SJCRH30 (cell line): ENCODE results near the gene C2orf15. TPM values are rescaled to one million over a fixed set of nuclear protein-coding genes. Genes with fewer than 3 reads are reported as not detected.
"Not testable (repeated sequence)": the region's sequence is repeated elsewhere in the genome, so short reads cannot be mapped to it uniquely, and the experiment has no call there.

ENCODE experiments used
- DNase-seq, 2 experiments: peaks; one replicate each; pipeline ENCODE4 v3.0.0-alpha.2; 2015 to 2020
- H3K27ac ChIP-seq: fragments of 250-450 bp; sonication (Bioruptor Pico); 2 replicates; pipeline ENCODE4 v1.5.1; 2020; ENCODE audit warnings: mild to moderate bottlenecking, moderate library complexity
- H3K27me3 ChIP-seq: fragments of 250-450 bp; sonication (Bioruptor Pico); 2 replicates; pipeline ENCODE4 v1.5.1; 2020; ENCODE audit warnings: mild to moderate bottlenecking, moderate library complexity
- H3K36me3 ChIP-seq: fragments of 250-450 bp; sonication (Bioruptor Pico); 2 replicates; pipeline ENCODE4 v1.5.1; 2020; ENCODE audit warnings: mild to moderate bottlenecking, moderate library complexity
- H3K4me1 ChIP-seq: fragments of 250-450 bp; sonication (Bioruptor Pico); 2 replicates; pipeline ENCODE4 v1.5.1; 2020; ENCODE audit warnings: mild to moderate bottlenecking, moderate library complexity
- H3K4me3 ChIP-seq: fragments of 250-450 bp; sonication (Bioruptor Pico); 2 replicates; pipeline ENCODE4 v1.5.1; 2020; ENCODE audit warnings: mild to moderate bottlenecking, moderate library complexity
- H3K9me3 ChIP-seq: fragments of 250-450 bp; sonication (Bioruptor Pico); replicated peaks from 2 replicates; pipeline ENCODE4 v1.5.1; 2020; ENCODE audit warnings: mild to moderate bottlenecking, moderate library complexity
- total RNA-seq: library from RNA; depleted of rRNA; stranded (reverse); fragments of >200 nt; shearing (Covaris generic); gene quantifications from 2 replicates; pipeline ENCODE4 v1.2.3, GENCODE V29; 2014; rRNA removed

Gene C2orf15, protein sequence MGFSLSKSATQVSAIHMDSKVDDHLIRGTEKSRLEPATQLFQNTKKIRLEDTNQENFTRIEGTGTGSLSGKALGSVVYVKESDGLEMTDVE
- total RNA-seq = 0.24 and 0.25 TPM in 2 replicates

DNA sequence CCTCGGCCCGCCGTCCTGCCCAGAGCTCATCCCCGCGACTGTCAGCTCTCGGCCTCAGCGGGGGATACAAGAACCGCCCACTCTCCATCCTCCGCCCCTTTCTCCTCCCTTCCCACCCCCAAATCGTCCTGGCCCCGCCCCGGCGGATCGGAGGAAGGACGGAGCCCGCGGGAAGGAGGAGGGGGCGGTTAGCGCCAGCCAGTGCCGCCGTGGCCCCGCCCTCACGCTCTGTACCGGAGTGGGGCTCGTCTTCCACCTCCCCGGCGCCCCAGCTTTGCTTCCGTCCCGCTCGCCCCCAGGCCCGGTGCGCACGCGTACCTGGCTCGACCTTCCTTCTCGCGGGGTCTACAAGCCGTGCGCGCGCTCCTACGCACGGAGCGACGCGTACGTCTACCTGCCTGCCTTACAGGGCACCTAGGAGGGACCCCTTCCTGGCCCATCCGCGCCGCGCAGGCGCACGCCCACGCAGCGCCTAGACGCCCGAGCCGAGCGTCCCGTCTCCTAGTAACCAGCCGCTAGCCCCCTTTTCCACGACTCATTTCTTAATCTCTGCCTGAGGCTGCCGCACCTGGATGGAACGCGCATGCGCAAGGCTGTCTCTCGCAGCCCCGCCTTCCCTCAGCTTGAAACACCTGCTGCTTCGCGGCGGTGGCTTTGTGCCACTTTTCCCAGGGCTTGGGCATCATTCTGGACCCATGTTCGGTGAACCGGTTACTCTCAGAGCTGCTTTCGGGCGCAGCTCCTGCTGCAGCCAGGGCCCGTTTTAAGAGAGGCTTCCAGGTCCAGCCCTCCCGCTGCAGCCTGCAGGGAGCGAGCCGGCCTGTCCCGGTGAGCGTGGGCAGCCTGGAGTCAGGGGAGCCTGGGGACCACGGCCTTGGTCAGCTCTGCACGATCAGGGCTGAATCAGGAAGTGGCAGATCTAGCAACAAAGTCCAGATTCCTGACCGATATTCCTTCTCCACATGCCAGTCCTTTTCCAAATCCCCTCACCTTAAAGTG is at the start of gene C2orf15:
Gene C2orf15 (plus strand): TSS at position 598 of the 999 bp plus-strand sequence. CDS start 8,852 bp downstream, outside the sequence.
- Histone ChIP-seq H3K27ac (peak within 1 kb of the TSS; percentile 32), H3K4me3 (peak within 1 kb of the TSS; percentile 78), H3K4me1 (peaks cover 3% of the 10 kb centered on the region), H3K27me3 (no peaks in the 10 kb centered on the region), H3K9me3 (no peaks in the 10 kb centered on the region), H3K36me3 (no peaks in the 10 kb centered on the region)
- DNase-seq = peak; percentile 94 to 95

DNA sequence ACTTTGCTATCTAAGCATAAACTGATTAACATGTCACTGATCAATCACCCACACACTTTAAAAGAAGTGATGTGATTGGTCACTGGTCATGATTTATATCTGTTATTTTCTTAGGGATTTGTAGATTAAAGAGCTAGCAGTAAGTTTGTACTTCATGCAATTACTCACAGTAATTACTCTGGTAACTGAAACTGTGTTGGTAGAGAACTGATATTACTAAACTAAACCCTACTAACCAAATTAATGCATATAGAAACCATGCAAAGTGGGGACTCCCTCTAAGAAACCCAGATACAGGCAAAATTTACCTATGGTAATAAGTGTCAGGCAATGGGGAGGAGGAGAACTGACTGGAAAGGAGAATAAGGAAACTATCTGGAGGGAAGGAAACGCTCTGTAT is 44.8 kb upstream of the C2orf15 start:
- Histone ChIP-seq H3K4me1 (no peaks in the 10 kb centered on the region), H3K27ac (no peak overlapping the region), H3K27me3 (no peaks in the 10 kb centered on the region), H3K4me3 (no peak overlapping the region), H3K9me3 (no peaks in the 10 kb centered on the region; the same call in 1 of the 2 replicates), H3K36me3 (no peaks in the 10 kb centered on the region)
- no peak for DNase-seq

- Histone ChIP-seq H3K27me3 (no peaks in the 10 kb centered on the region), H3K27ac (no peak overlapping the region), H3K36me3 (no peaks in the 10 kb centered on the region), H3K9me3 (no peaks in the 10 kb centered on the region), H3K4me1 (no peaks in the 10 kb centered on the region), H3K4me3 (no peak overlapping the region)
- no peak for DNase-seq
These were observed 39.8 kb upstream of the C2orf15 start for GRCh38 chr2:99101697-99102096.

GRCh38 chr2:99104006-99104405 is 37.5 kb upstream of the C2orf15 start:
- H3K4me3 ChIP-seq = no peak overlapping the region
- H3K27ac ChIP-seq = no peak overlapping the region
- H3K36me3 ChIP-seq = no peaks in the 10 kb centered on the region
- DNase-seq = no peak
- no peaks in the 10 kb centered on the region for H3K4me1 ChIP-seq
- no peaks in the 10 kb centered on the region for H3K27me3 ChIP-seq
- H3K9me3 ChIP-seq = no peaks in the 10 kb centered on the region

DNA sequence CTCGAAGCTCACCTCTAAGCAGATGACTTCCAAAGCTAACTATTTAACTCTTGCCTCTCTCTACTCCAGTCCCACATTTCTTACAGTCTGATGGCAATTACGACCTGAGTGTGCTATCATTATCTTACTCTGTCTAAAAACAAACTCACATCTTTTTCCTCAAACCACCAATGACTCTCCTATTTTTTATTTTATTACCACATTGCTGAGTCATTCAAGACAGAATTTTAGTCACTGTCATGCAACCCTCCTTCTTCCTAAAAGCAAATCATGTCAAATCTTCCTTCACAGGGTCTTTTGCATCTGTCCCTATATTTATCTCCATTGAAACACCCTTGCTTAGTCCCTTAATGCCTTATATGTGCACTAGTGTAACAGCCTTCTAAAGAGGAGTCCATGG is 34.6 kb upstream of the C2orf15 start:
- Histone ChIP-seq H3K4me3 (no peak overlapping the region), H3K27ac (no peak overlapping the region), H3K36me3 (no peaks in the 10 kb centered on the region), H3K4me1 (no peaks in the 10 kb centered on the region), H3K9me3 (no peaks in the 10 kb centered on the region), H3K27me3 (no peaks in the 10 kb centered on the region)
- DNase-seq = no peak

GRCh38 chr2:99111236-99111635 is 30.3 kb upstream of the C2orf15 start:
- no peak overlapping the region for H3K27ac ChIP-seq
- no peak for DNase-seq
- H3K27me3 ChIP-seq = no peaks in the 10 kb centered on the region
- no peaks in the 10 kb centered on the region for H3K36me3 ChIP-seq
- H3K4me1 ChIP-seq = no peaks in the 10 kb centered on the region
- H3K4me3 ChIP-seq = no peak overlapping the region
- no peaks in the 10 kb centered on the region for H3K9me3 ChIP-seq

- Histone ChIP-seq H3K4me3 (no peak overlapping the region), H3K9me3 (no peaks in the 10 kb centered on the region), H3K27me3 (no peaks in the 10 kb centered on the region), H3K36me3 (no peaks in the 10 kb centered on the region), H3K27ac (no peak overlapping the region), H3K4me1 (no peaks in the 10 kb centered on the region)
- no peak for DNase-seq
These were observed 29.6 kb upstream of the C2orf15 start for GRCh38 chr2:99111945-99112344.

DNA sequence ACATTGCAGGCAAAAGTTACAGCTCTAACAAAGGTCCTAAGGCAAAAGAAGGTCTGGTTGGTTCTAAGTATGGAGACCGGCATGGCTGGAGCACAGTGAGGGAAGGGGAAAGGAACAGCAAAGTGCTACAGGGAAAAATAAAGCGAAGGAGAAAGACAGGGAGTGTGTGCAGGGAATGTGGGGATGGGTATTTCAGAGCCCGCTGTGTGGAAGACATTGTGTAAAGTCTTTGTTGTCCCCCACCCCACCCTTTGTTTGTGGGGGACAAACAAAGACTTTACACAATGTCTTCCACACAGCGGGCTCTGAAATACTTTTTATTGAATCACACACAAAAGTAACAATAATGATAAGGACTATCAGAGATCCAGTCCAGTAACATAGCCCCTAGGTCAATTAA is 28.9 kb upstream of the C2orf15 start:
- Histone ChIP-seq H3K27ac (no peak overlapping the region), H3K9me3 (no peaks in the 10 kb centered on the region), H3K36me3 (no peaks in the 10 kb centered on the region), H3K4me3 (no peak overlapping the region), H3K4me1 (no peaks in the 10 kb centered on the region), H3K27me3 (no peaks in the 10 kb centered on the region)
- DNase-seq = no peak

DNA sequence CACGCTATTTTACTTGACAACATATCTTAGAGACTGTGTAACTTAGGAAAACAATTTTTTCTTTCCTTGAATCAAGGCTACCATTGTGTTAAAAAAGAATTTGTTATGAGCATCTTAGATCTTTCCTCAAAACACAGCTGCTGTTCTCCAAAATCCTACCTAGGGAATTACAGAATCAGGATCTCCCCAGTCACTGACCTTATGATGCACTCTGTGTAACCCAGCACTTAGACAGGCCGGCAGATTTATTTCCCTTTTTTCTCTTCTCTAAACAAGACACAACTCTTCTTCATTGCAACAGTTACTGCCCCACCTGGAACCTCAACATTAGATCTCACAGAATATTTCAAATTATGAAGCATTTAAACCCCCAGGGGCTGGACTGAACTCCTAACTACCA is 13.5 kb upstream of the C2orf15 start:
- no peaks in the 10 kb centered on the region for H3K4me1 ChIP-seq
- H3K27ac ChIP-seq = no peak overlapping the region
- no peak for DNase-seq
- no peaks in the 10 kb centered on the region for H3K27me3 ChIP-seq
- H3K4me3 ChIP-seq = no peak overlapping the region
- H3K9me3 ChIP-seq = peaks cover 5% of the 10 kb centered on the region; the same call in 1 of the 2 replicates
- peaks cover 5% of the 10 kb centered on the region; the same call in 1 of the 2 replicates for H3K36me3 ChIP-seq

DNA sequence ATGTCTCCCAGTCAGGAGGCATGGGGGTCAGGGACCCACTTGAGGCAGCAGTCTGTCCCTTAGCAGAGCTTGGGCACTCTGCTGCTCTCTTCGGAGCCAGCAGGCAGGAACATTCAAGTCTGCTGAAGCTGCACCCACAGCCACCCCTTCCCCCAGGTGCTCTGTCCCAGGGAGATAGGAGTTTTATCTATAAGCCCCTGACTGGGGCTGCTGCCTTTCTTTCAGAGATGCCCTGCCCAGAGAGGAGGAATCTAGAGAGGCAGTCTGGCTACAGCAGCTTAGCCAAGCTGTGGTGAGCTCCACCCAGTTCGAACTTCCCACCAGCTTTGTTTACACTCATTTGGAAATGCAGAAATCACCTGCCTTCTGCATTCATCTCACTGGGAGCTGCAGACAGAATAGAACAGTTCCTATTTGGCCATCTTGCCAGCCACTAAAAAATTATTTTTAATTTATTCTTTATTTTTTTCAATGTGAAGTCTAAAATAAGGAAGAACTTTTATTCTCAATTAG is 6.4 kb upstream of the C2orf15 start:
- H3K4me1 ChIP-seq = not testable (repeated sequence)

GRCh38 chr2:99139003-99139402 is 2.5 kb upstream of the C2orf15 start:
- H3K27ac ChIP-seq = no peak overlapping the region
- DNase-seq = no peak
- no peaks in the 10 kb centered on the region for H3K36me3 ChIP-seq

More for the DNA sequence above, 6.4 kb upstream of the C2orf15 start:
- not testable (repeated sequence) for H3K9me3 ChIP-seq, H3K27ac ChIP-seq, H3K36me3 ChIP-seq, DNase-seq, H3K27me3 ChIP-seq, H3K4me3 ChIP-seq

DNA sequence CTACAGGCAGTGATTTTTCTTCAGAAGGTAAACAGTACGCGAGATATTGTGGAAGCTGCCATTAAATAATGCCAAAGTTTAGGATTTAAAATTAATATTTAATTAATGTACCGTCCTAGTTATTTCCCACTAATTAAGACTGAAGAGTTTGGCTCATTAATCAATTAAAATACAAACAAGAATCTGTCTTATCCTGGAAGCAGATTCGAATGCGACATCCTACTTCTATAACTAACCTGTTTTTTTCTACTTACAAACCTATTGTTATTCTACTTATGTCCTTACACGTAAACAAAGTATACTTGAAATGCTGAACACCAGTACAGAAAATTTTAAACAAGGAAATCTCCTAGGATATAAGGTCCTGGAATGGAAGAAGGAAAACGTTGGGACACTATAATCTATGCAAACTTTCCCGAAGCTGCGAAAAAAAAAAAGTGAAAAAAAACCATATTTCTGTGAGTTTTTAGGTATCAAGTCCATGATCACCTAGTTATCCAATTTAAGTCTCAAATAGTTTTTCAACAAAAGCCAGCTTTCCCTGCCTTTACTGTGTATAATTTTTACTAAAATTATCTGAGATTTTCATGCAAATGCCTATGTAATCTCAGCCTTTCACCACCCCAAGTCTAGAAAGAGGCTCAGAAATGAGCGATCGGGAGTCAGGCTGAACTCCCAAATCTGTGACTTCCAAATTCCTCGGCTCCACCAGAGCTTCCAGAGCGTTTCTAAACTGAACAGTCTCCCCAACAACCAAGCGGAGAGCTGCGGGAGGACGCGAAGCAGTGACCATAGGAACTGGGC is 1.2 kb upstream of the C2orf15 start:
- H3K27ac ChIP-seq = peak overlapping the region; percentile 32
- peak overlapping the region; percentile 78 for H3K4me3 ChIP-seq
- no peaks in the 10 kb centered on the region for H3K27me3 ChIP-seq
- H3K4me1 ChIP-seq = peaks cover 3% of the 10 kb centered on the region
- no peaks in the 10 kb centered on the region for H3K9me3 ChIP-seq
- no peaks in the 10 kb centered on the region for H3K36me3 ChIP-seq
- no peak for DNase-seq

More at GRCh38 chr2:99139003-99139402, 2.5 kb upstream of the C2orf15 start:
- peaks cover 3% of the 10 kb centered on the region for H3K4me1 ChIP-seq
- H3K4me3 ChIP-seq = no peak overlapping the region
- no peaks in the 10 kb centered on the region for H3K27me3 ChIP-seq
- H3K9me3 ChIP-seq = no peaks in the 10 kb centered on the region

- DNase-seq = peak; percentile 64 to 78
These were observed 722 bp upstream of the C2orf15 start for GRCh38 chr2:99140860-99141109.

GRCh38 chr2:99150706-99151105 is 9.2 kb downstream of the C2orf15 start:
- Histone ChIP-seq H3K4me3 (no peak overlapping the region), H3K36me3 (no peaks in the 10 kb centered on the region), H3K27me3 (no peaks in the 10 kb centered on the region), H3K27ac (no peak overlapping the region), H3K4me1 (no peaks in the 10 kb centered on the region), H3K9me3 (no peaks in the 10 kb centered on the region)
- no peak for DNase-seq

More at GRCh38 chr2:99140860-99141109, 722 bp upstream of the C2orf15 start:
- Histone ChIP-seq H3K27ac (peak overlapping the region; percentile 32), H3K36me3 (no peaks in the 10 kb centered on the region), H3K4me3 (peak overlapping the region; percentile 78), H3K27me3 (no peaks in the 10 kb centered on the region), H3K9me3 (no peaks in the 10 kb centered on the region), H3K4me1 (peaks cover 3% of the 10 kb centered on the region)
